GM18511 (cell line): ENCODE results near the gene SLC25A39.

Experiments
- ATAC-seq: cut with Tn5 transposase; IDR thresholded peaks from one replicate; pipeline ENCODE4 v1.9.1; 2021; ENCODE audit warnings: mild to moderate bottlenecking, moderate library complexity; ENCODE audit not compliant: unreplicated experiment

SLC25A39 gene

GRCh38 chr17:44314869-44315661 lies 9.6 kb downstream of the SLC25A39 start:
- no peak for ATAC-seq

GRCh38 chr17:44314524-44314868 lies 10.1 kb downstream of the SLC25A39 start:
- ATAC-seq: no peak

GRCh38 chr17:44314031-44314430 lies 10.6 kb downstream of the SLC25A39 start:
- no peak for ATAC-seq

- ATAC-seq: no peak
These were observed 12.1 kb downstream of the SLC25A39 start for GRCh38 chr17:44312396-44313104.

- ATAC-seq: no peak
These were observed 13.0 kb downstream of the SLC25A39 start for GRCh38 chr17:44311562-44312181.

GRCh38 chr17:44310609-44311376 lies 13.8 kb downstream of the SLC25A39 start:
- no peak for ATAC-seq

GRCh38 chr17:44310188-44310587 lies 14.4 kb downstream of the SLC25A39 start:
- ATAC-seq: no peak

GRCh38 chr17:44309472-44309871 lies 15.2 kb downstream of the SLC25A39 start:
- ATAC-seq: no peak

GRCh38 chr17:44308865-44309264 lies 15.8 kb downstream of the SLC25A39 start:
- ATAC-seq: no peak

- ATAC-seq: no peak
These were observed 16.3 kb downstream of the SLC25A39 start, which contains the start of gene RUNDC3A for GRCh38 chr17:44308320-44308818. Gene RUNDC3A (plus strand): TSS chr17:44308601. CDS start chr17:44308833, 232 bp downstream.

GRCh38 chr17:44307387-44308186 lies 17.0 kb downstream of the SLC25A39 start:
- no peak for ATAC-seq

- ATAC-seq: no peak
These were observed 20.0 kb downstream of the SLC25A39 start for GRCh38 chr17:44304651-44305050.

- ATAC-seq: no peak
These were observed 26.6 kb downstream of the SLC25A39 start for GRCh38 chr17:44297975-44298374.

- ATAC-seq: no peak
These were observed 31.0 kb downstream of the SLC25A39 start for GRCh38 chr17:44293509-44294226.

GRCh38 chr17:44287651-44288050 lies 37.0 kb downstream of the SLC25A39 start:
- ATAC-seq: no peak

- ATAC-seq: no peak
These were observed 40.6 kb downstream of the SLC25A39 start for GRCh38 chr17:44284024-44284400.

GRCh38 chr17:44283344-44284023 lies 41.1 kb downstream of the SLC25A39 start:
- ATAC-seq: no peak

- ATAC-seq: no peak
These were observed 42.4 kb downstream of the SLC25A39 start for GRCh38 chr17:44282264-44282663.

GRCh38 chr17:44281570-44281969 lies 43.1 kb downstream of the SLC25A39 start:
- ATAC-seq: no peak
